Karpas-422 (cell line): ENCODE data around the gene KDM2A. TPM values are rescaled to one million over a fixed set of nuclear protein-coding genes. Genes with fewer than 3 reads are reported as not detected.

Experiments
- DNase-seq: peaks from one replicate; pipeline ENCODE4 v3.0.0-alpha.2; 2015
- H2AFZ ChIP-seq: fragments of 200-600 bp; sonication (generic); 2 replicates; pipeline ENCODE4 v1.6.1; 2014; ENCODE audit warnings: antibody characterized with exemption, low read length, mixed read lengths
- H3K27ac ChIP-seq: fragments of 200-600 bp; sonication (generic); 2 replicates; pipeline ENCODE4 v1.5.1; 2014; ENCODE audit warnings: mild to moderate bottlenecking, low read length, moderate library complexity
- H3K27me3 ChIP-seq: fragments of 200-600 bp; sonication (generic); 2 replicates; pipeline ENCODE4 v1.6.1; 2014; ENCODE audit warnings: low read length, mixed read lengths
- H3K36me3 ChIP-seq: fragments of 200-600 bp; sonication (generic); 2 replicates; pipeline ENCODE4 v1.6.1; 2014; ENCODE audit warnings: low read length, mixed read lengths; ENCODE audit not compliant: insufficient read depth
- H3K4me1 ChIP-seq: fragments of 200-600 bp; sonication (generic); 2 replicates; pipeline ENCODE4 v1.6.1; 2014; ENCODE audit warnings: mild to moderate bottlenecking, low read length, mixed read lengths
- H3K4me2 ChIP-seq: fragments of 200-600 bp; sonication (generic); 2 replicates; pipeline ENCODE4 v1.6.1; 2014; ENCODE audit warnings: low read length, low read depth, mild to moderate bottlenecking; ENCODE audit not compliant: poor library complexity, severe bottlenecking
- H3K4me3 ChIP-seq: fragments of 200-600 bp; sonication (generic); 2 replicates; pipeline ENCODE4 v1.5.1; 2014; ENCODE audit warnings: mild to moderate bottlenecking, antibody characterized with exemption, low read length, mixed read lengths
- H3K79me2 ChIP-seq: fragments of 200-600 bp; sonication (generic); 2 replicates; pipeline ENCODE4 v1.6.1; 2014; ENCODE audit warnings: mild to moderate bottlenecking, low read length, mixed read lengths
- H3K9ac ChIP-seq: fragments of 200-600 bp; sonication (generic); 2 replicates; pipeline ENCODE4 v1.6.0; 2014; ENCODE audit warnings: low read length
- H3K9me2 ChIP-seq: fragments of 200-600 bp; sonication (generic), shearing (Covaris generic); replicated peaks from 2 replicates; pipeline ENCODE4 v1.6.0; 2014; ENCODE audit warnings: mild to moderate bottlenecking, low read length, moderate library complexity; ENCODE audit not compliant: insufficient read depth
- H3K9me3 ChIP-seq: fragments of 300-700, 200-600 bp; sonication (generic); 2 replicates; pipeline ENCODE4 v1.6.1; 2014; ENCODE audit warnings: low read length, mixed read lengths
- H4K20me1 ChIP-seq: fragments of 200-600 bp; sonication (generic); 2 replicates; pipeline ENCODE4 v1.6.1; 2014; ENCODE audit warnings: mild to moderate bottlenecking, antibody characterized with exemption, low read length, low read depth; ENCODE audit not compliant: insufficient read depth
- total RNA-seq: library from RNA; depleted of rRNA; stranded (reverse); fragments of >200 nt; shearing (Covaris generic); gene quantifications from 2 replicates; pipeline ENCODE4 v1.2.3, GENCODE V29; 2014; ENCODE audit warnings: low replicate concordance

Gene KDM2A
- total RNA-seq, 1 experiment from 2014 or later = 55.8 TPM

DNA sequence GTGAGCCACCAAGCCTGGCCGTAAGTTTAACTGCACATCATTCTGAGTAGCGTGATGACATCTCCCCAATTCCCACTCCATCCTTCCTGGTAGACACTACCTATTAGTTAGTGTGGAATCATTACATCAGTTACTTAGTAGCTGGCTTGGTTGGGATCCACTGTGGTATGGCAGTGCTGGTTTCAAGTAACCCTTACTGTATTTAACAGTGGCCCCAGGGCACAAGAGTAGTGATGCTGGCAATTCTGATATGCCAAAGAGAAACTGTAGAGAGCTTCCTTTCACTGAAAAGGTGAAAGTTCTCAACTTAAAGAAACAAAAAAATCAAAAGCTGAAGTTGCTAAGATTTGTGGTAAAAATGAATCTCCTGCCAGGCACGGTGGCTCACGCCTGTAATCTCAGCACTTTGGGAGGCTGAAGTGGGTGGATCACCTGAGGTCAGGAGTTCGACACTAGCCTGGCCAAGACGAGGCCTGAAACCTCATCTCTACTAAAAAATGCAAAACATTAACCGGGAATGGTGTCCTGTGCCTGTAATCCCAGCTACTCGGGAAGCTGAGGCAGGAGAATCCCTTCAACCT, 35.2 kb upstream of the KDM2A start:
- DNase-seq = no peak
- H3K4me2 ChIP-seq = no peak overlapping the region
- no peaks in the 10 kb centered on the region for H4K20me1 ChIP-seq
- H3K27me3 ChIP-seq = no peaks in the 10 kb centered on the region
- no peak overlapping the region for H3K4me3 ChIP-seq
- no peak overlapping the region for H3K27ac ChIP-seq
- no peaks in the 10 kb centered on the region for H3K9me3 ChIP-seq
- no peaks in the 10 kb centered on the region for H3K36me3 ChIP-seq
- no peaks in the 10 kb centered on the region for H3K9me2 ChIP-seq
- no peak overlapping the region for H2AFZ ChIP-seq
- no peak overlapping the region for H3K9ac ChIP-seq
- peaks cover 4% of the 10 kb centered on the region for H3K4me1 ChIP-seq
- H3K79me2 ChIP-seq = no peaks in the 10 kb centered on the region

DNA sequence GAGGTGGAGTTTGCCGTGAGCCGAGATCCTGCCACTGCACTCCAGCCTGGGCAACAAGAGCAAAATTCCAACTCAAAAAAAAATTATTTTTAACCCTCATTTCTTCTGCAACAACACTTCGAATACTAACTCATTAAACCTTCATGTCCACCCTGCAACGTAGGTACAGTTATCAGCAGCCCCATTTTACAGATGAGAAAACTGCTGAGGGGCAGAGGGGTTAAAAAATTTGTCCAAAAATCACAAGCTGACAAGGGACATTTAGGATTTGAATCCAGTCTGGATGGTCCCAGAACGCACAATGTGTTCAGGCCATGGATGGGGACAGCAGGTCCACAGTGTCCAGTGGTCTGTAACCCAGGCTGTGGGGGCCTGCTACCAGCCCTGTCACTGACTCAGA, 33.4 kb upstream of the KDM2A start:
- Histone ChIP-seq H3K79me2 (no peaks in the 10 kb centered on the region), H3K36me3 (no peaks in the 10 kb centered on the region), H3K9me2 (no peaks in the 10 kb centered on the region), H3K9me3 (no peaks in the 10 kb centered on the region), H3K4me1 (peaks cover 7% of the 10 kb centered on the region), H4K20me1 (no peaks in the 10 kb centered on the region), H3K27me3 (no peaks in the 10 kb centered on the region), H3K4me2 (no peak overlapping the region), H3K9ac (no peak overlapping the region), H3K27ac (no peak overlapping the region), H3K4me3 (no peak overlapping the region), H2AFZ (no peak overlapping the region)
- no peak for DNase-seq

DNA sequence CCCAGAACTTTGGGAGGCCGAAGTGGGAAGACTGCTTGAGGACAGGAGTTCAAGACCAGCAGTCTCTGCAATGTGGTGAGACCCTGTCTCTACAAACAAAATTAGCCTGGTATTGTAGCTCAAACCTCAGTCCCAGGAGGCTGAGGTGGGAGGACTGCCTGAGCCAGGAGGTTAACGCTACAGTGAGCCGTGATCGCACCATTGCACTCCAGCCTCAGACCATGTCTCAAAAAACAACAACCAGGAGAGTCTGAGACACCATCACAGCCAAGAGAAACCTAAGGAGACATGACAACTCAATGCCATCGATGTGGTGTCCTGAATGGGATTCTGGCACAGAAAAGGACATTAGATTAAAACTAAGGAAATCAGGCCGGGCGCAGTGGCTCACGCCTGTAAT, 28.3 kb upstream of the KDM2A start:
- no peak for DNase-seq
- Histone ChIP-seq H3K4me2 (no peak overlapping the region), H2AFZ (no peak overlapping the region)

DNA sequence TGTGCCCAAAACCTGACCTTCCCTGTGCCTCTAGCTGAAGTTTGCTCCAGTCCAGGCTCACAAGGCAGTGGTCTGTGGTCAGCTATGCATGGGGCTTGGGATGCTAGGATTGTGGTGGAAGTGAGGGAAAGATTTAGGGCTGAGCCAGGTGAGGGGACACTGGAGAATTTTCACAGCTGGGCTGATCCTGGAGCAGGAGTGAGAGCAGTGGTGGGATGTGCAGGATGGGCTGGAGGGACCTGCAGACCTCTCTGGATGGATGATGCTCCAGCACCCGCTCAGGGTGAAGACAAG, 23.9 kb upstream of the KDM2A start:
- Histone ChIP-seq H3K36me3 (no peaks in the 10 kb centered on the region), H3K79me2 (no peaks in the 10 kb centered on the region), H3K9ac (no peak overlapping the region), H3K4me3 (no peak overlapping the region), H4K20me1 (no peaks in the 10 kb centered on the region), H3K9me2 (no peaks in the 10 kb centered on the region), H3K27me3 (no peaks in the 10 kb centered on the region), H3K9me3 (no peaks in the 10 kb centered on the region), H3K4me1 (peaks cover 5% of the 10 kb centered on the region), H3K4me2 (no peak overlapping the region), H2AFZ (no peak overlapping the region), H3K27ac (no peak overlapping the region)
- DNase-seq = no peak

More for the DNA sequence above, 28.3 kb upstream of the KDM2A start:
- Histone ChIP-seq H4K20me1 (no peaks in the 10 kb centered on the region), H3K9me3 (no peaks in the 10 kb centered on the region), H3K79me2 (no peaks in the 10 kb centered on the region), H3K4me1 (peaks cover 5% of the 10 kb centered on the region), H3K27me3 (no peaks in the 10 kb centered on the region), H3K4me3 (no peak overlapping the region), H3K9me2 (no peaks in the 10 kb centered on the region), H3K36me3 (no peaks in the 10 kb centered on the region), H3K9ac (no peak overlapping the region), H3K27ac (no peak overlapping the region)

DNA sequence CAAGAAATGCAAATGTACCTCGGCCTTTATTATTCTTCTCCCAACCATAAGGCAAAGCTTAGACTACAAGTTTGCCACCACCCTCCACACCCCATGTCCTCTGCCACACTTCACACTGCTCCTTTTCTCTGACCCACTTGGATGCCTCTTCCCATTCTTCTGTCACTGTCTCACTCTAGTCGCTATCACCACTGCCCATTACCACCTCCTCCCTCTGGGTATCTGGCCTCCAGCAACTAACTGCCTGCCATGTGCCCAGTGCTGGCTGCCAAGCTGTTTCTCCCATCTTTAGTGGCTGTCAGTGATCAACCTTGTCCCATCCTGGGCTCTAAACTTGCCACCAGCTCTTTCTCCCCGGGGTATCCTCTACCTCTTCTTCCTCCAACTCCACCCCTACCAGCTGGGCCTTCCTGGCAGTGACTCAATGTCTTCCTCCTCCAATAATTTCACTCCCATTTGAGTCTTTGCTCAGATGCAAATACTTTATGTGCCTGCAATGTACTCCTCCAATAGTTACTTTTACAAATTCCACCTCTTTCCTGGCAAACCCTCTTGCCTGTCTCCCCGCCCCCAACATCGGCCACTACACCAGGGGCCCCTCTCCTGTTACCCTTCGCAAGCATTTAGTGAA, 20.1 kb upstream of the KDM2A start:
- no peaks in the 10 kb centered on the region for H4K20me1 ChIP-seq
- no peak overlapping the region for H3K4me2 ChIP-seq
- H3K36me3 ChIP-seq = no peaks in the 10 kb centered on the region
- no peaks in the 10 kb centered on the region for H3K79me2 ChIP-seq
- no peaks in the 10 kb centered on the region for H3K9me2 ChIP-seq
- H3K9me3 ChIP-seq = no peaks in the 10 kb centered on the region
- no peak overlapping the region for H3K27ac ChIP-seq
- no peak overlapping the region for H3K4me3 ChIP-seq
- no peak overlapping the region for H2AFZ ChIP-seq
- DNase-seq = no peak
- no peaks in the 10 kb centered on the region for H3K4me1 ChIP-seq
- H3K27me3 ChIP-seq = no peaks in the 10 kb centered on the region
- H3K9ac ChIP-seq = no peak overlapping the region

DNA sequence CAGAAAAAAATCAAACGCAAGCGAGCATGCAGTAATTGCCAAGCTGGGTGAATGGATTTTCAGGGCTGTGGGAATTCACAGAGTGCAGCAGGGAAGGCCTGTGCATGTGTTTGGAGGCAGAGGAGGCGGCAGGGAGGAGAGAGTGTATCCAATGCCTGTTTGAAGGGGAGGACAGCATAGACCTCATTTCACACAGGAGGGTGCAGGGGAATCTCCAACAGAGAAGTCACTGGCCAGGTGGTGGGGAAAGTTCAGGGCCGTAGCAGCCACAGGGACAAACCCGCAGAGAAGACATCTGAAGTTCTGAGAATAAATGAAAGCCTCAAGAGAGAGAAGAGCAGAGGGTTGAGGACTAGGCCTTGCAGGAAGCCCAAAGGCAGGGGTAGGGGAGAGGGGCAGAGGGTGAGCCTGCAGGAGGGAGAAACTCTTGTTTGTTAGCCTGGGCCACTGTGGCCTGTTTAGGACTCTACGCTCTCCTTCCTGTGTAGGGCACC, 19.2 kb upstream of the KDM2A start:
- Histone ChIP-seq H3K4me3 (no peak overlapping the region), H4K20me1 (no peaks in the 10 kb centered on the region), H3K27ac (no peak overlapping the region), H3K9ac (no peak overlapping the region), H3K9me2 (no peaks in the 10 kb centered on the region), H3K4me1 (no peaks in the 10 kb centered on the region), H2AFZ (0 out of 2 replicates have a peak overlapping the region, but pooled peaks have one; percentile 50), H3K27me3 (no peaks in the 10 kb centered on the region), H3K36me3 (no peaks in the 10 kb centered on the region), H3K79me2 (no peaks in the 10 kb centered on the region), H3K9me3 (no peaks in the 10 kb centered on the region), H3K4me2 (no peak overlapping the region)
- no peak for DNase-seq

DNA sequence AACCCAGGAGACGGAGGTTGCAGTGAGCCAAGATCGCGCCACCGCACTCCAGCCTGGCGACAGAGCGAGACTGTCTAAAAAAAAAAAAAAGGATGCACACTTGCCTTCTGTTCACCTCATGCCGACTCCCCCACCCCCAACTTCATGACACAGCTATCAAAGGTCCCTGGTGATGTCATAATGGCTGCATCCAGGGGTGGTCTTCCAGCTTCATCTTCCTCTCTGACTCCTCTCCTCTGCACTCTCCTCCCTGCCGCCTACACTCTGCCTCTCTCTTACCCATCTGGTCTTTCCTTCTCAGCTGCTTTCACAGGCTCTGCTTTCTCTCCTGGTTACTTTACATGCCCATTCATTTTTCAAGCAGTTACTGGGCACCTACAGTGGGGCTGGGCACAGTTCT, 16.4 kb upstream of the KDM2A start:
- Histone ChIP-seq H3K4me1 (no peaks in the 10 kb centered on the region), H3K4me3 (no peak overlapping the region), H2AFZ (no peak overlapping the region), H3K36me3 (no peaks in the 10 kb centered on the region), H3K9me3 (no peaks in the 10 kb centered on the region), H3K27ac (no peak overlapping the region), H3K4me2 (no peak overlapping the region), H3K9ac (no peak overlapping the region), H3K9me2 (no peaks in the 10 kb centered on the region), H3K79me2 (no peaks in the 10 kb centered on the region), H4K20me1 (no peaks in the 10 kb centered on the region), H3K27me3 (no peaks in the 10 kb centered on the region)
- no peak for DNase-seq

DNA sequence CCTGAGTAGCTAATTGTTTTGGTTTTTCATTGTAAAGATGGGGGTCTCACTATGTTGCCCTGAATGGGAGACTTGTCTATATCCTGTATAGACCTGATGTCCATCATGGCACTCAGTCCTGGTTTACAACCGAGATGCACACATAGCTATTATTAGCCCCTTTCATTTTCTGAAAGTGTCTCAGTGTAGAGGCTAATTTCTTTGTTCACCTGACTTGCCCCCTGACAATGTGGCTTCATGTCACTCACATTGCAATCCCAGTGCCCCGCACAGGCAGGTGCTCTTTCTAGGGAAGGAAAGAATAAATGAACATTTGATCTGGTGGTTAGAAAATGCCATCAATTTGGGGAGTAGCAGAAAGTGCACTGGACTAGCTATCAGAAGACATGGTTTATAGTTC, 13.1 kb upstream of the KDM2A start:
- Histone ChIP-seq H3K4me3 (no peak overlapping the region), H3K9me3 (no peaks in the 10 kb centered on the region), H3K27ac (no peak overlapping the region), H3K4me2 (no peak overlapping the region), H3K4me1 (no peaks in the 10 kb centered on the region), H3K27me3 (no peaks in the 10 kb centered on the region), H4K20me1 (no peaks in the 10 kb centered on the region), H3K9me2 (no peaks in the 10 kb centered on the region), H2AFZ (no peak overlapping the region), H3K36me3 (no peaks in the 10 kb centered on the region), H3K79me2 (no peaks in the 10 kb centered on the region), H3K9ac (no peak overlapping the region)
- no peak for DNase-seq
